Measurements from ENCODE around the gene RNLS. TPM values are rescaled to one million over a fixed set of nuclear protein-coding genes. Genes with fewer than 3 reads are reported as not detected.

The RNLS gene
- total RNA-seq, 1 experiment from 2014 or later, result not detected

DNA sequence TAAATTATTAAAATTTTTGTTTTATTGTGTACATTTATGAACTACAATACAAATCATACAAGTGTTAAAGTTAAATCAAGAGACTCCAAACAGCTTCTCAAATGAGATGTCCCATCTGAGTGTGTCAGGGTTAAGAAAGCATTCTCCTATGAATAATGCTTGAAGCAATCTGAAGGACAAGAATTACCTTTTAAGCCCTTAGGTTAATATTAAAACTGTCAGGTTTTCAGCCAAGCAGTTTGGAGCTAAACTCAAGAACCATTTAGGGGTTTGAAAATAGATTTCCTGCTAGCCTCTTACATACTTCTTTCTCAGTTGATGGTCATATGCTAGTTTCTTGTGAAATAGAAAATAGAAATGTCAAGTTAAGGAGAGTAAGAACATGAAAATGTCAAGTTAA is 41.7 kb upstream of the RNLS start (continued):
- TF ChIP-seq TCF7L2 (IDR thresholded peaks at IDR 0.05; ENCODE audit: borderline replicate concordance, extremely low read depth, insufficient read depth, insufficient read length) (no peak), FOSL1 (IDR thresholded peaks at IDR 0.05; ENCODE audit: low read depth) (no peak), EGR1 (IDR thresholded peaks at IDR 0.05; ENCODE audit: low read depth) (no peak), CEBPB (IDR thresholded peaks at IDR 0.05; ENCODE audit: low read depth) (no peak), ELF1 (IDR thresholded peaks at IDR 0.05; ENCODE audit: borderline replicate concordance, low read depth) (no peak)
- TF ChIP-seq, protein P1, sequence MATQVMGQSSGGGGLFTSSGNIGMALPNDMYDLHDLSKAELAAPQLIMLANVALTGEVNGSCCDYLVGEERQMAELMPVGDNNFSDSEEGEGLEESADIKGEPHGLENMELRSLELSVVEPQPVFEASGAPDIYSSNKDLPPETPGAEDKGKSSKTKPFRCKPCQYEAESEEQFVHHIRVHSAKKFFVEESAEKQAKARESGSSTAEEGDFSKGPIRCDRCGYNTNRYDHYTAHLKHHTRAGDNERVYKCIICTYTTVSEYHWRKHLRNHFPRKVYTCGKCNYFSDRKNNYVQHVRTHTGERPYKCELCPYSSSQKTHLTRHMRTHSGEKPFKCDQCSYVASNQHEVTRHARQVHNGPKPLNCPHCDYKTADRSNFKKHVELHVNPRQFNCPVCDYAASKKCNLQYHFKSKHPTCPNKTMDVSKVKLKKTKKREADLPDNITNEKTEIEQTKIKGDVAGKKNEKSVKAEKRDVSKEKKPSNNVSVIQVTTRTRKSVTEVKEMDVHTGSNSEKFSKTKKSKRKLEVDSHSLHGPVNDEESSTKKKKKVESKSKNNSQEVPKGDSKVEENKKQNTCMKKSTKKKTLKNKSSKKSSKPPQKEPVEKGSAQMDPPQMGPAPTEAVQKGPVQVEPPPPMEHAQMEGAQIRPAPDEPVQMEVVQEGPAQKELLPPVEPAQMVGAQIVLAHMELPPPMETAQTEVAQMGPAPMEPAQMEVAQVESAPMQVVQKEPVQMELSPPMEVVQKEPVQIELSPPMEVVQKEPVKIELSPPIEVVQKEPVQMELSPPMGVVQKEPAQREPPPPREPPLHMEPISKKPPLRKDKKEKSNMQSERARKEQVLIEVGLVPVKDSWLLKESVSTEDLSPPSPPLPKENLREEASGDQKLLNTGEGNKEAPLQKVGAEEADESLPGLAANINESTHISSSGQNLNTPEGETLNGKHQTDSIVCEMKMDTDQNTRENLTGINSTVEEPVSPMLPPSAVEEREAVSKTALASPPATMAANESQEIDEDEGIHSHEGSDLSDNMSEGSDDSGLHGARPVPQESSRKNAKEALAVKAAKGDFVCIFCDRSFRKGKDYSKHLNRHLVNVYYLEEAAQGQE (IDR thresholded peaks at IDR 0.05; ENCODE audit: low read depth), result no peak

DNA sequence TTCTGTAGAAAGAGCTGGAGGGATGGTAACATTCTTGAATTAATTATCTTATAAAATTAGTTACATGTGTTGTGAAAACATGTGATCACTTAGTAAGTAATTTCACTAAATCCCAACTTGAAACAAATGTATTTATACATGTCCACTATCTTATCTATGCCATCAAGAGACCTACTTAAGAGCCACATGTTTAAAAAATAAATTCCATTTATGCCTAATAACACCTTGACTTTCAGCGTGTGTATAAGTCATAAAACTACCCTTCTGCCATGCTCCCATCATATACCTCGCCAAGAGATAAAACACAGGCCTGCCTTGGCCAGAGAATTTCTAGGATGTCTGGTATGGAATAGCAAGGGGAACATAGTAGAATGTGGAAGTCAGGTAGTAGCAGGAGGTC is 40.7 kb upstream of the RNLS start:
- H3K79me2 ChIP-seq (ENCODE audit: insufficient read depth, low read length), result no peaks in the 10 kb centered on the region
- RAD21 ChIA-PET (ENCODE audit: low non-redundant PET in 1 of 2, low total read pairs in 2 of 2, uncharacterized antibody in 2 of 2, unreplicated experiment in 2 of 2), result no interaction called here
- TF ChIP-seq CBX3 (IDR thresholded peaks at IDR 0.05; ENCODE audit: low read depth), result no peak
- TF ChIP-seq CEBPB (IDR thresholded peaks at IDR 0.05; ENCODE audit: low read depth), result no peak
- no peak for TF ChIP-seq SP1 (IDR thresholded peaks at IDR 0.05; ENCODE audit: low read depth)
- TF ChIP-seq, protein P2, sequence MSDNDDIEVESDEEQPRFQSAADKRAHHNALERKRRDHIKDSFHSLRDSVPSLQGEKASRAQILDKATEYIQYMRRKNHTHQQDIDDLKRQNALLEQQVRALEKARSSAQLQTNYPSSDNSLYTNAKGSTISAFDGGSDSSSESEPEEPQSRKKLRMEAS (IDR thresholded peaks at IDR 0.05), result no peak
- TF ChIP-seq ZFX (IDR thresholded peaks at IDR 0.05), result no peak
- TF ChIP-seq TCF7L2 (IDR thresholded peaks at IDR 0.05; ENCODE audit: borderline replicate concordance, extremely low read depth, insufficient read depth, insufficient read length), result no peak
- H3K27ac ChIP-seq (ENCODE audit: low read depth, low read length), result no peak overlapping the region
- no peaks in the 10 kb centered on the region for H3K9me2 ChIP-seq (ENCODE audit: insufficient read depth)
- no peaks in the 10 kb centered on the region for H3K4me1 ChIP-seq (ENCODE audit: control insufficient read depth in 1 of 2, insufficient read depth in 2 of 2, low read length in 2 of 2)
- CTCF ChIA-PET, result no interaction called here
- no peak overlapping the region for H3K4me3 ChIP-seq (replicated peaks in 1 of 2; ENCODE audit: low read depth in 1 of 2, low read length in 2 of 2)
- H3K4me2 ChIP-seq (ENCODE audit: low read length), result no peak overlapping the region
- no peak overlapping the region for H2AFZ ChIP-seq (ENCODE audit: low read depth, low read length, poor library complexity, severe bottlenecking)
- no peaks in the 10 kb centered on the region for H4K20me1 ChIP-seq (ENCODE audit: insufficient read depth)
- BruUV-seq (replicated peaks), result no TSS peak
- DNase-seq (ENCODE audit: low read depth, low spot score) (no peak), ATAC-seq (no peak)
- POLR2A ChIA-PET, result no interaction called here
- H3K36me3 ChIP-seq (ENCODE audit: control insufficient read depth in 1 of 2, insufficient read depth in 2 of 2, low read length in 2 of 2), result no peaks in the 10 kb centered on the region
- no peak overlapping the region for H3K9ac ChIP-seq (ENCODE audit: low read length)
- intact Hi-C loops (cut with micrococcal nuclease), result no loop called here
- H3K9me3 ChIP-seq (ENCODE audit: control insufficient read depth in 1 of 2, insufficient read depth in 1 of 2, low read depth in 1 of 2, low read length in 2 of 2), result no peaks in the 10 kb centered on the region
- H3K27me3 ChIP-seq (ENCODE audit: insufficient read depth, low read length), result no peaks in the 10 kb centered on the region

Measured in HCT116 (cell line).